Hindlimb muscle (tissue), 1 donor: Measurements from ENCODE around the gene CDH20. TPM values are rescaled to one million over a fixed set of nuclear protein-coding genes. Genes with fewer than 3 reads are reported as not detected.

Experiments
- DNase-seq: peaks from one replicate; pipeline ENCODE4 v3.0.0-alpha.2; 2013
- polyA plus RNA-seq: library from polyadenylated mRNA; unstranded; fragments of 120-200 nt; gene quantifications from one replicate; pipeline ENCODE4 v1.2.1, GENCODE V29; 2013; ENCODE audit not compliant: insufficient read length

Gene CDH20
- polyA plus RNA-seq, 1 donor: 1.1 TPM

GRCh38 chr18:61432590-61432989 lies 99.4 kb downstream of the CDH20 start:
- DNase-seq: no peak

GRCh38 chr18:61435064-61435652 lies 101.9 kb downstream of the CDH20 start:
- DNase-seq: no peak

- no peak for DNase-seq
Observed at GRCh38 chr18:61443081-61443725, 110.0 kb downstream of the CDH20 start.

GRCh38 chr18:61448316-61448715 lies 115.1 kb downstream of the CDH20 start:
- no peak for DNase-seq

GRCh38 chr18:61459896-61460648 lies 126.8 kb downstream of the CDH20 start:
- peak; percentile 53 for DNase-seq

GRCh38 chr18:61464551-61465142 lies 131.4 kb downstream of the CDH20 start:
- no peak for DNase-seq

GRCh38 chr18:61466736-61467135 lies 133.5 kb downstream of the CDH20 start:
- no peak for DNase-seq

GRCh38 chr18:61470031-61470674 lies 136.9 kb downstream of the CDH20 start:
- DNase-seq: no peak

GRCh38 chr18:61471541-61471940 lies 138.3 kb downstream of the CDH20 start:
- DNase-seq: no peak

- no peak for DNase-seq
Observed at GRCh38 chr18:61471942-61472341, 138.7 kb downstream of the CDH20 start.

- no peak for DNase-seq
Observed at GRCh38 chr18:61474341-61474740, 141.1 kb downstream of the CDH20 start.

GRCh38 chr18:61474918-61475317 lies 141.7 kb downstream of the CDH20 start:
- DNase-seq: no peak

- DNase-seq: no peak
Observed at GRCh38 chr18:61475931-61476330, 142.7 kb downstream of the CDH20 start.

- no peak for DNase-seq
Observed at GRCh38 chr18:61489334-61489733, 156.1 kb downstream of the CDH20 start.

- no peak for DNase-seq
Observed at GRCh38 chr18:61496374-61496773, 163.1 kb downstream of the CDH20 start.

- no peak for DNase-seq
Observed at GRCh38 chr18:61497422-61497821, 164.2 kb downstream of the CDH20 start.

GRCh38 chr18:61502472-61502871 lies 169.2 kb downstream of the CDH20 start:
- peak; percentile 73 for DNase-seq

- DNase-seq: no peak
Observed at GRCh38 chr18:61503688-61504087, 170.5 kb downstream of the CDH20 start.

GRCh38 chr18:61528961-61529360 lies 195.7 kb downstream of the CDH20 start:
- DNase-seq: no peak

- no peak for DNase-seq
Observed at GRCh38 chr18:61530681-61531080, 197.5 kb downstream of the CDH20 start.

GRCh38 chr18:61531182-61531581 lies 198.0 kb downstream of the CDH20 start:
- DNase-seq: no peak

GRCh38 chr18:61531891-61532290 lies 198.7 kb downstream of the CDH20 start:
- no peak for DNase-seq

GRCh38 chr18:61535401-61535800 lies 202.2 kb downstream of the CDH20 start:
- no peak for DNase-seq
